Measurements from ENCODE around the gene BRWD1. TPM values are rescaled to one million over a fixed set of nuclear protein-coding genes. Genes with fewer than 3 reads are reported as not detected.

BRWD1 gene
- total RNA-seq: 20.5 TPM

DNA sequence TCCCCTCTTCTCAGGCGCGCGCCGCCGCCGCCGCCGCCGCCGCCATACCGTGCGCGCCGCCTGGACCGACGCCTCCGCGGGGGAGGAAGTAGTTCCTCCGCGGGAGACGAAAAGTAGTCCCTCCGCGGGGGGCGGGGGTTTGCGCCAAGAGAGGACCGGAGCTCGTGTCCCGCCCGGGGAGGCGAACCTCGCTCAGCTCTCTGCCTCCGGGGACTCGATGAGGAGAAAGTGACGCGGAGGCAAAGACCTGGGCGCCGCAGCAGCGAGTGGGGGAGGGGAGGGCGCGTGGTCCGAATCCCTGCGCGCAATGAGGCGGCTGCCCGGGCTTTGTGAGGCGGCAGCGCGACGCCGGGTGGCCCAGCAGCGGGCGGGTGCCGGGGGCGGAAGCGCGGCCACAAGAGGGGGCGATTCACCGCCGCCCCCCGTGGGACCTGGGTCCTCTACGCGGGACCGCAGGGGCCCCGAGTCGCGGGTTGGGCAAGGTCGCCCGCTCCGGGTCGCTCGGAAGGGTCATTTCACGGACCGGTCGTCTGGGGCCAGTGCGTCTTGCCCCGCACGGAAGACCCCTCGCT lies at the start of gene BRWD1:
Gene BRWD1, minus strand, starts transcription at position 62 of the 572 bp plus-strand sequence. CDS start 141 bp downstream, outside the sequence.
- ATAC-seq: peak; percentile 85

DNA sequence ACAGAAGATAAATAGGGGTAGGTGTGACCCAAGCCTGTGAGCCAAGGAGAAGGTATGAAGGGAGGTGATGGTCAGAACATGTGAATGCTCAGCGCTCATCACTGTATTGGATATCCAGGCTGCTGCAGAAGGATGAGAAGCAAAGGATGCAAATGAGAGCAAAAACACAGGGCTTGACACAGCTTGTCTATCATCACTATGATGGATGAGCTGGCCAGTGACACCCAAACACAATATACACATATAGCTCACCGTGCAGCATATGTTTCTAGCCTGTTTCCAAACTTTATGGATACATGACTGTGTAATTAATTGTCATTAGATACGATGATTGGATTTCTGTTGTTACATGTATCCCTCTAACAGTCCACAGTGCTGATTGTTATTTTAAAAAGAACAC lies 49.3 kb upstream of the BRWD1 start:
- no peak for ATAC-seq

DNA sequence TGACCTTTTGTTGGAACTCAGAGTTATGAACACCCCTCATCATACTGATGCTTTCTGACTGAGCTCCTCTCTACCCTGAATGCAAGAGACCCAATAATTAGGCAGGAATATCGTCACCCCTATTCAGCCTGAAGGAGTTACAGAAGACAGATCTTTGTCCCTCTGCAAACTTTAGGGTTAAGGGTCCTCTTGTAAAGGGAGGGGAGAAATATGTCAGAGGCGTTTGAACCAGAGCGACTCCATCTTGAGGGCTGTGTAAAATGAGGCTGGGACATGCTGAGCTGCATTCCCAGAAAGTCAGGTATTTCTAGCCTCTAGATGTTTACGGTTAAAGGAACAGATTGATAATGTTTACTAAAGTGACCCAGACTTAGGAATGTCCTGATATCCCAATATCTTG lies 46.0 kb upstream of the BRWD1 start:
- no peak for ATAC-seq

DNA sequence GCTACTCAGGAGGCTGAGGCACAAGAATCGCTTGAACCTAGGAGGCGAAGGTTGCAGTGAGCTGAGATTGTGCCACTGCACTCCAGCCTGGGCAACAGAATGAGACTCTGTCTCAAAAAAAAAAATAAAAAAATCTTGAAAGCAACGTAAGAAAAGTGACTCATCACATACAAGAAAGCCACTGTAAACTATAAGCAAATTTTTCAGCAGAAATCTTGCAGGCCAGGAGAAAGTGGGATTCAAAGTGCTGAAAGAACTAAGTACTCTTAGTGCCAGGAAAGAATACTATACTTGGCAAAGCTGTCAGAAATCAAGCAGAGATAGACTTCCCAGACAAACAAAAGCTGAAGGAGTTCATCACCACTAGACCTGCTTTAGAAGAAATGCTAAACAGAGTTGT lies 39.9 kb upstream of the BRWD1 start:
- ATAC-seq: no peak

DNA sequence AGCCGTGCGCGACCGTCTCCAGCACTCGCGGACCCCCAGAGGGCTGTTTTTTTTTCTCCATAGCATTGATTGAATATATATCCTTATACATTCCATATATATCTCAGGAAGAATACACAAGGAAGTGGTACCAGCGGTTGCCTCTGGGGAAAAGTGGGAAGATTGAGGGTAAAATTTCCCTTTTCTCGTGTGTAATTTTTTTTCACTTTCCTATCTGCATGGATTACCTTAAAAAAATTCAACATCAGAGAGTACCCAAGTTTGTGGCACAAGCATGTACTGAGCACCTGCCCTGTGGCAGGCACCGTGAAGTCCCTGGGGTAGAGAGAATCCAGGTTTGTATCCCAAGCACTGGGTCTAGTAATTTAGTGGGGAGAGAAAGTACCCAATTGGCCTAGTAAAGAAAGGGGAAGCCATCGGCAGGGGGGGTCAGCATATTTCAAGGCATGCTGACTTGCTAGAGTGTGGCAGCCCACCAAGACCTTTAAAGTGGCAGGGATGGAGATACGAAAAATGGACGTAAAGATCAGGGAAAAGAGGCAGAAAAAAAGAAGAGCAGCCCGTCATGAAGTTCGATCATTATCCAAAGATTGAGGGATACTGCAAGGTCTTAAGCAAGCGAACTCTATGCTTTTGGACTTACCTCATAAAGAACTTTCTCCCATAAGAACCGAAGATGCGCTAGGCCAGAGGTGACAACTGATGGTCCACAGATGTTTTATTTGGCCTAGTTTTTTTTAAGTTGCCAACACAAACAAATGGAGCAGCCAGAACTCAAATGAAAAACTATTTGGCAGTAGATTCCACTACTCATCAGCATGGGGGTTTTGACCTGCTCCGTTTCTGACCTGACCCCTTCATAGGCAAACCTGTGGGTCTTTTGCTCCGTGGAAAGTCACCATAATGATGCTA lies 36.9 kb upstream of the BRWD1 start:
- no peak for ATAC-seq

DNA sequence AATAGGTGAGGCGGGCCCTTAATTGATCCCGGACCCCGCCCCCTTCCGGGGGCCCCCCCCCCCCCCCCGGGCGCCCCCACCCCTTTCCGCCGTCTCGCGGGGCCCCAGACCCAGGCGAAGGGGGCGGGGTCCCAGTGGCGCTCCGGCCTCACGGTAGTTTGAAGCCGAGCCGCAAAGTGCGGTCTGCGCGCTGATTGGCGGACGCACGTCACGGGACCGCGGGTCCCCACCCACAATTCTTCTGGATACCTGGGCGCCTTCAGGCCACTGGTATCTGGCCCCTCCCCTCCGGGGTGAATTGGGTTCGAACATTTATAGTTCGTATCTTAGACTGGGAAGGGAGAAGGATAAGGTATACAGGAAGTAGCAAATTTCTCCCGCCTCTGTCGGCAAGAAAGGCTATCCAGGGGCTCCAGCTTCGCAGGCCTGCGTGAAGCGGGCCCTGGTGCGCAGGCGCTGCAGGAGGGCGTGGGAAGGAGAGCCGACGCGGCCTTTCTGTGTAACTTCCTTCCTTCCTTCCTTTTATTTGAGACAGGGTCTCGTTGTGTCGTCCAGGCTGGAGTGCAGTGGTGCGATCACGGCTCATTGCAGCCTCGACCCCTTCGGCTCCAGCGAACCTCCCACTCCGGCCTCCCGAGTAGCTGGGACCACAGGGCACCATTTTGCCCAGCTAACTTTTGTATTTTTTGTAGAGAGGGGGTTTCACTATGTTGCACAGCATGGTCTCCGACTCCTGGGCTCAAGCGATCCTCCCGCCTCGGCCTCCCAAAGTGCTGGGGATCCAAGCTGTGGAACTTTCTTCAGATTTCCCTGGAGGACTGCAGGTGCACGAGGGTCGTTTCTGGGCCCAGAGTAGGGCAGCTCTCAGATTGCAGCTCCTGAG lies 36.0 kb upstream of the BRWD1 start:
- peak; percentile 96 for ATAC-seq

DNA sequence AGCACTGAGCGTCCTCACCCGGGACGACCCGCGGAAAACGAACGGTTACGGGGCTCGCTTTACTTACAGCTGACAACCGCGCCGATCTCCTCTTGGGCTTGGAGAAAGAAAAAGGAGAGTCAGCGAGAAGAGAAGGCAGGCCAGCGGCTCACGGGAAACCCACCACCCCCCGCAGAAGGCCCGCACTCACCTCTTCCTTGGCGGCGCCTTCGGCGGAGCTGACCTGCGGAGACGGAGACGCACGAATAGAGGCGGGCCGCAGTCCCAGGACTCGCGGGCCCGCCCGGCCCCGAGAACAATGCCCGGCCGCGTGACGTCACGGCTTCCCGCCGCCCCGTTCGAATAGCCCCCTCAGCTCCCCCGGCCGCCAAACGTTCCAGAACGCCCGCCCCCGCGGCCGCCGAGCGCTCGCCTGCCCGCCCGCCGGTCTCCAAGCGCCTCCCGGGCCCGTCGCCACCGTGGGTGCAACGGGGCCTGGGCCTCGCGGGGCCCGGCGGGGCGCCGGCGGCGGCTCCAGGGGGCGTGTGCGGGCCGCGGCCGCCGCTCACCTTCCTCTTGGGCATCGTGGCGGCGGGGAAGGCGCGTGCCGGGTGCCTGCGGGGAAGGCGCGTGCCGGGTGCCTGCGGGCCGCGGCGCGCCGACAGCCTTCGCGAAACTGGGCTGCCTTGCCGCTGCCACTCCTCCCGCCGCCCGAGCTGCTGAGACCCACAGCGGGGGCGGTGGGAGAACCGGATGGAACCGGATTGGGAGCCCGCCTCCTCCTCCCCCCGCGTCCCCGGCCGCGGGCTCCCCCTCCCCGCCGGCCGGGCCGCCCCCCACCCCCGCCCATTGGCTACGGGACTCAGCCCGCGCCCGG lies 35.2 kb upstream of the BRWD1 start, which contains the start of gene HMGN1:
Gene HMGN1, minus strand, starts transcription at position 734 of the 856 bp plus-strand sequence. Its CDS starts 171 bp downstream, at position 563.
- peak; percentile 84 for ATAC-seq

DNA sequence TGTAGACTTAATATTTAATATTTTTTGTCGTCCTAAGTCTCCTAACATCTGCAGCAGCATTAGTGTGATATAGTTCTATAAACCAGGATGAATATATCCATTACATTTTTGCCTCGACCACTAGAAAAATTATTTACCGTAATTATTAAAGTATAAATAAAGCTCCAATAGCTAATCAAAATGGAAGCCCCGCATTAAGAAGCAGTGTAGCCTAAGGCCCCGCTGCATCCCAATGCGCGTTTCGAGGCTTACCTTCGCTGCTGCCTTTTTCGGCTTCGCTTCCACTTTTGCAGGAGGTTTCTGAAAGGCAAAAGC lies 34.6 kb upstream of the BRWD1 start:
- no peak for ATAC-seq

DNA sequence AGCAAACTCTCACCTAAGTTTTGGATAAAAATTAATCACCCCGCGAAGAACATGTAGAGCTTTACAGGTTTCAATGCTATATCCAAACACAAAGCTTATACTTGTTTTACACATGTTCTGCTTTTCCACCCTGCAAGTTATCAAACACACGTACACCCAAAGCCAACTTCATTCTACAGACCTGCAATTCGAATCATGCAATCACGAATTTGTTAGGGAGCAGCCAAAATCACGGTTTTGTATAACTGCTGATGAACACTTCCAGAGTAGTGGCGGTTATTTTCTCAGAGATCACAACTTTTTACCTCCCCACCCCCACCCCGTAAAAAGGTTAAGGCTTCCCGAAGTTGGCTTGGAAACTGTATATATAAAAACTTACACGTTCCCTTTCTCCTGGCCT lies 34.1 kb upstream of the BRWD1 start:
- ATAC-seq: no peak

DNA sequence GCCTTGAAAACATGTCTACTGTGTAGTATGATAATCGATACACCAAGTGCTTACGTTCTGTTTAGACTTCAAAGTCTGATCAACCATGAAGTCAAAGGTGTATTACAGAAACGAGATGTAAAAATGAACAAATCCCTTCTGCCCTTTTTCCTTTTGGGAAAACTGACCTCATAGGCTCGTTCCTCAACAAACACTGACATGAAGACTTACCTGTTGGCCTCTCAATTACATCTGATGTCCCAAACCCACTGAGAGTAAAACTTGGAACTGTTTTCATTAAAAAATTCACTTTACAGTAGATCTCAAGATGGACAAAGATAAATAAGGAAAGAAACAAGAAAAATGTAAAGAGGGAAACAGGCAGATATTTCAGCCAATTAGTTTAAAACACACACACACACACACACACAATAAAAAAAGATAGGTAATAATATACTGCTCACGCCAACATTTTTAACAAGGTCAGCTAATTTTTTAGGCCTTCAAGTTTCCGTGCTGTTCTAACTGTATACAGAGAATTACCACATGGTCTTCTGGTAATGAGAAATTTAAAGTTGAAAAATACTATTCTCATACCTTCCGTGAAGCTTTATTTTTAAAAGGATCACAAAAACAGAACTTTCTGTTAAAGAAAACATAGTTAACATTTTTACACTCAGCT lies 33.4 kb upstream of the BRWD1 start:
- no peak for ATAC-seq

DNA sequence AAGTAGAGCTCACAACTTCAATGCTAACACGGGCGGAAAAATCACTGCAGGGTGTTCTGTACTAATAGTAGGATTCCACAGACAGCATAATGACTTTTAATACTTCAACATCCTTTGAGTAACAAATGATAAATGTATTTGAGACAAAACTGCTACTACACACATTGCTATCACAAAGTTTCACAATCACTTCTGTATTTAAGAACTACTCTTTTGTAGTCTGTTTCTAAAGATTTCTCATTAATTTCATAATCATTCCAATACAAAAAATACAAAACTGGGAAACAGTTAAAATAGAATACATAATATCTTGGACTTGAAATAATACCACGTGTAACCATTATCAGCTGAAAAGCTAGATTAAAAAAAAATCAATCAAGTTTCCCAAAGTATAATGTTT lies 32.8 kb upstream of the BRWD1 start:
- no peak for ATAC-seq

DNA sequence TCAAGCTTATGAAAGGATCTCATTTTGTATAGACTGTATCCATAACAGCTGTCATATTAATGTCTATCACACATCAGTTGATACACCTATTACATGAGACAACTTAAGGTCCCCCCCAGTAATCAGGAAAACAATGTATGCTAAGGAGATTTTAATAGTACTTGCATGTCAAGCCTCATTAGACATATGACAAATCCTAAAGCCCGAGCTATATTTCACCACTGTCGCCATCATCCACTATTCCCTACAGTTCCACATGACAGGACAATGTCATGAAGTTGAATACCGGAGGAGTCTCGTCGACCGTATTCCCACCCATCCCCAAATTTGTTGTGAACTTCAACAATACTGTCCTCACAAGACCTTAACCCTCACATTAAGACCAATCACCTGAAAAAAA lies 32.0 kb upstream of the BRWD1 start:
- no peak for ATAC-seq

DNA sequence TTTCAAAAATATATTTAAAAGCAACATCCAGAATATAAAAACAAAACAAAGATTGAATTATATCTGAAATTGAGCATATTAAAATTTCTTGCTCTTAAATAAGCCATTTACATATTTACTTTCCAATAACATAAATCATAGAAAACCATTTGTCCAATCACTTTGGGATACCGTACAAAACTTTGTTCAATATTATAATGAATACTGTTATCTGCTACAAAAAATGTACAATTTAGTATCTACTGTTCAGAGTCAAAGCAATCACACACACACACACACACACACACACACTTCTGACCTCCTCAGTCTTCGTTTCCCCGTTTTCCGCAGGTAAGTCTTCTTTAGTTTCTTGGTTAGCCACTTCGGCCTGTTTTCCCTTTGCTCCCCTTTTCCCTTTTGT lies 31.4 kb upstream of the BRWD1 start:
- no peak for ATAC-seq

DNA sequence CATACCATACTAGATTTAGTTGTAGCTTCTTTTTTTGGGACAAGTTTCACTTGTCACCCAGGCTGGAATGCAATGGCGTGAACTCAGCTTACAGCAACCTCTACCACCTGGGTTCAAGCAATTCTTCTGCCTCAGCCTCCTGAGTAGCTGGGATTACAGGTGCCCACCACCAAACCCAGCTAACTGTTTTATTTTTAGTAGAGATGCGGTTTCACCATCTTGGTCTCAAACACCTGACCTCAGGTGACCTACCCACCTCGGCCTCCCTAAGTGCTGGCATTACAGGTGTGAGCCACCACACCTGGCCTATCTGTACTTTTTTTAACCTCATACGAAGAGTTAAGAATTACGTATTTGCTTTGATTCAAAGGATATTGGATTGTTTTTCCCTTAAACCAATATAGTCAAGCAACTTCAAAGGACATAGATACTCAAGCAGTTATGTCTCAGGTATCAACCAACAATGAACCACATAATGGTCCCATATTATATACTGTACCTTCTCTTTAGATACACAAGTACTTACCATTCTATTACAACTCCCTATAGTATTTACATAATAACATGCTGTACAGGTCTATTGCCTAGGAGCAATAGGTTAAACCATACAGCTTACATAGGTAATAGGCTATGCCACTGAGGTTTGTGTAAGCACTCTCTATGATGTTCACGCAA lies 28.0 kb upstream of the BRWD1 start:
- ATAC-seq: no peak

DNA sequence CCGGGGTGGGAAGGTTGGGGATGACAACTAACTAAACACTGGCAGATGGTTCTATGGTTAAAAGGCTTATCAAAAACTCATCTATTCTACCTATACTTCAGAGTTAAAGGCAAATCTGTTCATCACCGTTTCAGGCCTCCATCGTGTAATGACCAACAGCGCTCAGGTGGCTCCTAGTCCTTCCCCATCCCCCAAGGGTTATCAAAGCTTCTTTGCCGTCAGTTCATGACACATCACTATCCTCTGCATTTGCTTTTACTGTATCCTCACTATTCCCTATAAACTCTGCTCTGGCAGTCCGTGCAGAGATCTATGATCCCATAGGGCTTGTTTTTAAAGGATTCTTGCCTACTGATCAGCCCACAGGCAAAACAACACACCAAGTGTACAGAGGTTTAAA lies 27.3 kb upstream of the BRWD1 start:
- no peak for ATAC-seq

DNA sequence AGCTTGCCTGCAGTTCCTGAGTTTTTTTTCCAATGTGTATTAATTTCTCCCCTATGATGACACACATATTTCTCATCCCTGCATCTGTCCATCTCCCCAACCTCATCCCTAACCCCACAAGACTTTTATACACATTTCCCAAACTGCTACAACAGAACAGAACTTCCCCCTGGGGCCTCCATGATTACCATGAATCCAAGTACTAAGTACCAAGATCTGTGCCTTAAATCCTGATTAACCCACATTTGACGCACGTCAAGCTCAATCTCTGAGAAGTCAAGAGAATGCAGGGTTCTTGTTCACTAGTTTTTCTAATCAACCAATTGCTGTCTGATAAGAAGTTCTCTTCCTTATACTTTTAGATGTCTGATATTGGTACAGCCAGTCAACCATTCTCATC lies 25.8 kb upstream of the BRWD1 start:
- no peak for ATAC-seq

DNA sequence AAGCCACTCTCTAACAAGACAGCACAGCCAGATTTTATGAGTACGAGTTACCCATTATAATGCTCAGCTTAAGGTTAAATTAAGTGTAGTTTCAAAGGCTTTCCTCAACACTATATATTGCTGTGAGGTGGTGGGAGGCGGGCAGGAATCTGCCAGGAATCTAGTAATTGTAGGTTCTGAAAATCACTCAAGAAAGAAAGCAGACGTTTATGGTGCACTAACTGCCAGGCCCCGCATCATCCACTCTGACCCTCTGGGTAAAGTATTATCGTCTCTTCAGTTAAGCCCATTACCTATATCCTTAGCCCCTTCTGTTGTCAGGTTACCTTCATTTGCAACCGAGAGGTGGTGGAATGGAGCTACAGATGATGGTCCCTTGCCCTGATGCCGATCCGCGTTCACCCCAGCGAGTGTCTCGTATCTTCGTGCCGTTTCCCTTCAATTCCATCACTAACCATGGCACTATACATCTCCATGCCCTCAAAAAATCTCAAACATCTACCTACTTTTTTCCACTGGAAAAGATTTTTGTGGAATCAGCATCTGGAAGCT lies 23.1 kb upstream of the BRWD1 start:
- no peak for ATAC-seq

DNA sequence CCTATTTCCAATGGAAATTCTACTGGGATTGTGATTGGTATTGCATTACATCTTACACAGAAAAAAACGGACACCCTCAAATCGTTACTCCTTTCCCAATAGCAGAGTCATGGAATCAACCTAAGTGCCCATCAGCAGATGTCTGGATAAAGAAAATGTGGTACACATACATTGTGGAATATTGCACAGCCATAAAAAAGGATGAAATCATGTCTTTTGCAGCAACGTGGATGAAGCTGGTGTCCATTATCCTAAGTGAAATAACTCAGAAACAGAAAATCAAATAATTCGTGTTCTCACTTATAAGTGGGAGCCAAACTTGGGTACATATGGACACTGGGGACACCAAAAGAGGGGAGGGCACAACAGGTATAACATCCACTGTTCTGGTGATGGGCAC lies 21.2 kb upstream of the BRWD1 start:
- no peak for ATAC-seq

DNA sequence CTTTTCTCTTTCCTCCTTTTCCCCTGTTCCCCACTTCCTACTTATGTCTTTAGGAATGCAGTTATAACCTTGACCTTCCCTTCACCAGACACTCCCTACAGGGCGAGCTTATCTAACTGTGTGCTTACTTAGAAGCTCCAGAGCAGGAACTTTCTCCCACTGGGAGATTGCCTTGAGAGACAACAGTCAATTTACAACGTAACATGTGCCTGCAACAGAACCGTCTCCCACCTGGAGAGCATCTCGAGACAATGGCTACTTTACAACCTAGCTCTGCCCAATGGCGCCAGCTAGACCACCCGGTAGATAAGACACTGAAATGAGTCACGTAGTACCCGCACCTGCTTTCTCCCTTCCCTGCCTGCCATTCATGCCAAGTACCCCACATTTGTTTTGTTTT lies 18.7 kb upstream of the BRWD1 start:
- no peak for ATAC-seq

DNA sequence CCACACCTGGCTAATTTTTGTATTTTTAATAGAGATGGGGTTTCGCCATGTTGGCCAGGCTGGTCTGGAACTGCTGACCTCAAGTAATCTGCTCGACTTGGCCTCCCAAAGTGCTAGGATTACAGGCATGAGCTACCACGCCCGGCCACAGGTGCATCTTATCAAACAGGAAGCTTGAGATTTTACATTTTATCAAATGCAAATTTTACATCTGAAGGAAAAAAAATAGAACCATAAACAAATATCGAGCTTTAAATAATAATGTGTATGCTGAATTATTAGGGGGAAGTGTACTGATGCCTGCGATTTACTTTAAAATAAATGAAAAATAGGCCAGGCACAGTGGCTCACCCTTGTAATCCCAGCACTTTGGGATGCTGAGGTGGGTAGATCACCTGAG lies 16.6 kb upstream of the BRWD1 start:
- no peak for ATAC-seq

DNA sequence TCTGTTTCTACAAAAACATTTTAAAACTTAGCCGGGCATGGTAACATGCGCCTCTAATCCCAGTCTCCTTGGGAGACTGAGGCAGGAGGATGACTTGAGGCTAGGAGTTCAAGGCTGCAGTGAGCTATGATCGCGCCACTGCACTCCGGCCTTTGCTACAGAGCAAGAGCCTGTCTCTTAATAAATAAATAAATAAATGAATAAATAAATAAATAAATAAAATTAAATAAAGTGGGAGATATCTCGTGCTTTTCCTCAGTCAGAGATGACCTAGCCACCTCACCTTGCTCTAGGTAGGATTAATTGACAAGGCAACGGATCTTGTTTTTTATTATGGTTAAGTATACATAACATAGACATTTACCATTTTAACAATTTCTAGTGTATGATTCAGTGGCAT lies 14.3 kb upstream of the BRWD1 start:
- ATAC-seq: no peak

All from esophagus mucosa (tissue), 1 donor.